ENCODE data around the gene GNPAT. TPM values are rescaled to one million over a fixed set of nuclear protein-coding genes. Genes with fewer than 3 reads are reported as not detected.

Gene GNPAT
- total and polyA plus RNA-seq, 2 of the 4 experiments (the other 2 are of a cell fraction): 17.2 to 36.0 TPM

- CTCF ChIA-PET: no interaction called here
- H3K9me1 ChIP-seq (ENCODE audit: insufficient read depth, low read length): no peaks in the 10 kb centered on the region
- 20% methylated on average over 1 of the region's 8 CpGs; no CpG with 5 or more reads in 1 of the 2 experiments for WGBS, 2 experiments (ENCODE audit: extremely low coverage in 2 of 2, insufficient read length in 1 of 2)
These were observed 70.9 kb downstream of the GNPAT start for GRCh38 chr1:231311720-231312431.

More at GRCh38 chr1:231311720-231312431, 70.9 kb downstream of the GNPAT start:
- Histone ChIP-seq H3K27me3 (ENCODE audit: control insufficient read depth, insufficient read depth, low read length) (no peaks in the 10 kb centered on the region), H3K79me1 (ENCODE audit: low read depth in 1 of 2, low read length in 2 of 2) (no peaks in the 10 kb centered on the region), H2AFZ (replicated peaks; ENCODE audit: low read length, poor library complexity) (no peak overlapping the region), H2BK5ac (ENCODE audit: low read depth, low read length, poor library complexity, severe bottlenecking) (no peak overlapping the region), H3K56ac (ENCODE audit: extremely low read depth, insufficient read depth, low read length) (no peak overlapping the region), H3K18ac (ENCODE audit: low read depth, low read length) (no peak overlapping the region), H3K36me3 (ENCODE audit: control insufficient read depth, insufficient read depth, low read length) (no peaks in the 10 kb centered on the region), H4K20me1 (ENCODE audit: insufficient read depth, low read length) (no peaks in the 10 kb centered on the region), H3K9ac (ENCODE audit: low read depth, low read length) (no peak overlapping the region), H3K4ac (ENCODE audit: low read depth, low read length) (no peak overlapping the region), H3K4me3 (ENCODE audit: insufficient read depth, low read depth, low read length) (no peak overlapping the region), H3K14ac (replicated peaks; ENCODE audit: low read depth, low read length) (no peak overlapping the region), H2BK120ac (ENCODE audit: low read depth, low read length) (no peak overlapping the region), H4K91ac (ENCODE audit: insufficient read depth, low read depth, low read length) (no peak overlapping the region), H3K4me2 (ENCODE audit: low read depth, low read length) (no peak overlapping the region), H3K9me3 (ENCODE audit: control insufficient read depth, insufficient read depth, low read length) (no peaks in the 10 kb centered on the region), H2AK9ac (replicated peaks; ENCODE audit: low read depth, low read length, poor library complexity) (no peak overlapping the region), H2AK5ac (ENCODE audit: low read depth, low read length) (no peak overlapping the region), H2BK15ac (ENCODE audit: low read depth, low read length) (no peak overlapping the region), H4K8ac (ENCODE audit: low read depth in 2 of 2, low read length in 2 of 2) (no peak overlapping the region), H2BK20ac (ENCODE audit: low read depth, low read length) (no peak overlapping the region), H3K23ac (ENCODE audit: low read depth, low read length) (no peak overlapping the region), H3K4me1 (ENCODE audit: control insufficient read depth, insufficient read depth, low read length) (no peaks in the 10 kb centered on the region), H3K27ac (ENCODE audit: insufficient read depth, low read length) (no peak overlapping the region), H4K5ac (ENCODE audit: low read depth, low read length) (no peak overlapping the region)
- intact Hi-C loops (cut with micrococcal nuclease) (no loop called here), dilution Hi-C loops (cut with HindIII; ENCODE audit: low sequenced_read_pairs, unreplicated experiment) (no loop called here), in situ Hi-C loops (cut with MboI; ENCODE audit: low sequenced_read_pairs) (no loop called here)
- TF ChIP-seq CEBPB (IDR thresholded peaks at IDR 0.05; ENCODE audit: low read depth, low read length) (no peak), RAD21 (IDR thresholded peaks at IDR 0.05; ENCODE audit: low read length) (no peak), CHD1 (IDR thresholded peaks at IDR 0.05; ENCODE audit: low read depth, low read length) (no peak), NFE2L2 (IDR thresholded peaks at IDR 0.05; ENCODE audit: low read depth, low read length) (no peak)
- TF ChIP-seq, protein P1, sequence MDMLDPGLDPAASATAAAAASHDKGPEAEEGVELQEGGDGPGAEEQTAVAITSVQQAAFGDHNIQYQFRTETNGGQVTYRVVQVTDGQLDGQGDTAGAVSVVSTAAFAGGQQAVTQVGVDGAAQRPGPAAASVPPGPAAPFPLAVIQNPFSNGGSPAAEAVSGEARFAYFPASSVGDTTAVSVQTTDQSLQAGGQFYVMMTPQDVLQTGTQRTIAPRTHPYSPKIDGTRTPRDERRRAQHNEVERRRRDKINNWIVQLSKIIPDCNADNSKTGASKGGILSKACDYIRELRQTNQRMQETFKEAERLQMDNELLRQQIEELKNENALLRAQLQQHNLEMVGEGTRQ (IDR thresholded peaks at IDR 0.05; ENCODE audit: low read depth, low read length): no peak
- ATAC-seq (ENCODE audit: low read depth): no peak
- BruUV-seq (replicated peaks): no TSS peak
- POLR2A ChIA-PET (ENCODE audit: unreplicated experiment): no interaction called here
- DNase-seq: no peak
